Central memory CD4-positive, alpha-beta T cell (primary cell): ENCODE data around the gene TTC31.
A peak's percentile ranks its signal among the peaks of the same experiment; 100 is the strongest.
"Not testable (repeated sequence)": the region's sequence is repeated elsewhere in the genome, so short reads cannot be mapped to it uniquely, and the experiment has no call there.

Experiments
- DNase-seq: peaks from one replicate; pipeline ENCODE4 v3.0.0; 2022
- total RNA-seq, 3 experiments: gene quantifications; one replicate each; lab custom pipeline; 2026; lab: John Stamatoyannopoulos, UW

The TTC31 gene
- 21.4 to 41.1 (median 33.9) reads per million in 3 experiments for total RNA-seq

DNA sequence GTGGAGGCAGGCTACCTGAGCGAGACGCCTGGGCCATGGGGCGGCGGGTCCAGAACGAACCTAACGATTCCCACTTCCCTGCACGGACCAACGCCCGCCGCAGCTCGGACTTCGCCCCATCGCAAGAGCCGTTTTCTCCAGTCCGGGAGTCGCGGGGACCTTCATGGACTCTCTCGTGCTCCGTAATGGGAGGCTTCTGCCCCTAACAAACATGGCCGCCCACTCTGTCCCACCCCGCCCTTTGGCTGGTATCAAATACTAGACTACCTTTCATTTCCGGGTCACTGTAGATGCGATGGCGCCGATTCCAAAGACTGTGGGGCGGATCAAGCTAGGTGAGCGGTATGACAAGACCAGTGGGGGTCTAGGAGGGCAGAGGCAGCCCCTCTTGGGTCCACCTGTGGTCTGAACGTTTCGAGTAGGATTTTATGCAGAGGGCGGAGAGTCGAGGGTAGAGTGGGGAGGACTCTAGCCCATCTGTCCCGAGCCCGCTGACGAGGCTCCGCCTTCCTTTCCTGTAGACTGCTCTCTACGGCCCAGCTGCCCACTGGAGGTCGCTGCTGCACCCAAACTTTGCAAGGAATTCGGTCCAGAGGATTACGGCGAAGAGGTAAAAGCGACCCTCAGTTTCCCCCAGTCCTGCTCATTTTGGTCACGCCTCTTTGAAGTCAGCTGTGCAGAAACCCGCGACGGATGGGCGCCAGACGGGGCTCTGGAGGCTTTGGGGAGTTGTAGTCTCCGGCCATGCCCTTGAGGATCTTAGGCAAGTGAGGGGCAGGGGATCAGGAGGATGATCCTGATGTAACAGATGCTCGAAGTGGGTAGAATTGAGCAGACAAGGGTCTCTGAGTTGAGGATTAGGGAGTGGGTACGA is at the start of gene TTC31, which contains the start of gene CCDC142:
TSS of gene TTC31 (plus strand) at position 281 of the 874 bp plus-strand sequence. CDS start at position 296, 15 bp downstream.
TSS of gene CCDC142 (minus strand) at position 198 of the 874 bp plus-strand sequence. CDS start at position 37, 161 bp downstream.
- DNase-seq, result peak; percentile 94

DNA sequence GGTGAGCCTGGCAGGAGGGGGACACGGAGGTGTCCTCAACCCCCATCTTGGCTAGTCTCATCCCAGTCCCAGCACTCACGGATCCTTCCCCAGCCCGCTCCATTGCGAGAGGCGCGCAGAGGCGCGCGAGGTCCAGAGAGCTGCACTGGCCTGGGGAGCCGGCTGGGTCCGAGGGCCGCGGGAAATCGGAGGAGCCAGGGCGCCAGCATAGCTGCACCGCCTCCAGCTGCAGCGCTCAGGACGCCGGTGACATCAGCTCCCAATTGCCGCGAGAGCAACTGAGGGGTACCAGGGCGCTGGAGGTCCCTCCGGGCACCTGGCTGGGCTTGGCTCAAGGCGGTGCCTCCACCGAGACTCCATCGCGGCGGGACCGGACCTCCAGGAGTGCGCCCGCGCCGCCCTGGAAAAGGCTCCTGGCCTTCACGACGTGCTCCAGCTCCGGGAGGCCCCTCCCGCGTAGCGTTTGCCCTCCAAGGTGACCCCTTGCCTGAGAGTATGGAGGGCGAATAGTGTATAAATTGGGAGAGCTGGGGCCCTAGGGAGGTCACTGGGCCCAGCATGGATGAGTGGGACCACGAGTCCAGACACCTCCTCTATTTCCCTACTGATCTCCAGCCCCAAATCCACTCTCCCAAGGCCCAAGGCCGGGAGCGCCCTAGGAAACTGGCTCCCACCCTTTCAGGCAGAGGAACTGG is 46.6 kb upstream of the TTC31 start:
- no peak for DNase-seq

- no peak for DNase-seq
Observed at GRCh38 chr2:74436848-74437695, 45.8 kb upstream of the TTC31 start.

GRCh38 chr2:74438248-74438647 is 44.6 kb upstream of the TTC31 start:
- no peak for DNase-seq

DNA sequence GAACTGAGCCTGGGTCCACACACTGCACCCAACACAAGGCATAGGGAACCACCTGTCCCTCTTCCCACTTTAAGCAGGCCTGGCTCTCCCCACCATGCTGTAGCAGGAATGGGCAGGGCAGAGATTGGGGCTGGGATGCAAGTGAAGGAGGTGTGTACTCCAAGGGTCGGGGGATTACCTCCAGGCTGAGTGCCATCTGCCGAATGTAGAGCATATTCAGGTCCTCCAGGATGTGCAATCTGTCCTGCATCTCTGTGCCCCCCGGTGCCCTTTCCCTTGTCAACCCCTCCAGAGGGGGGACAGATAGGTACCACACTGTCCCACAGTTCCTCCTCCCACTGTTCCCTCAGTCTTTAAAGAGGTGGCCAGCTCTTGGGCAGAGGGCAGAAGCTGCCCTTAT is 43.5 kb upstream of the TTC31 start:
- DNase-seq, result no peak

GRCh38 chr2:74439803-74440377 is 43.0 kb upstream of the TTC31 start:
- no peak for DNase-seq

GRCh38 chr2:74440378-74441169 is 42.3 kb upstream of the TTC31 start:
- peak; percentile 19 for DNase-seq

DNA sequence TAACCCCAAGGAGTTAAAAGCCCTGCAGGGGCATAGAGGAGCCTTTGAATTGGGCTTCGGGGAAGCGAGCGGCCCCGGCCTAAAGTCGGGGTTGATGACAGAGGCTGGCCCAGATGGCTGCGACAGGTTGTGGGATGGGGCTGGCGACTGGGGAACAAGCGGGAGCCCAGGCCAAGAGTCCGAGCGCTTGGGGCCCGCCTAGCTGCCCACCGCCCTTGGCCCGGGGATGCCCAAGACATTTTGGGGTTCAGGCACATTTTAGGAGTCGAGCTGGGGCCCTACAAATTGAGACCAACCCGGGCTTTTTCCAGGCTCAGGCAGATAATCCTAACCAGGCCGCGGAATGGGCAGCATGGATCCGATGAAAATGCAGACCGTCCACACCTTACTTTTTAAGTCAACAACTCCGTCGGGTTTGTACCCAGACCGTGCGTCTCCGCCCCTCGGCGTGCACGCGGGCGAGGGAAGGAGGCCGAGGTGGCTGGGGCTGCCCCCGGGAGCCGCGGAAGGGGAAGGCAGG is 41.7 kb upstream of the TTC31 start:
- DNase-seq, result no peak

GRCh38 chr2:74441690-74442482 is 41.0 kb upstream of the TTC31 start, which contains the start of gene RTKN:
TSS of gene RTKN (minus strand) at chr2:74441937. CDS start at chr2:74441816, 121 bp downstream.
- DNase-seq, result no peak

- DNase-seq, result not testable (repeated sequence)
Observed at GRCh38 chr2:74442483-74443297, 40.2 kb upstream of the TTC31 start.

- DNase-seq, result no peak
Observed at GRCh38 chr2:74444498-74445318, 38.2 kb upstream of the TTC31 start.

- no peak for DNase-seq
Observed at GRCh38 chr2:74447230-74447999, 35.5 kb upstream of the TTC31 start.

GRCh38 chr2:74448771-74449170 is 34.1 kb upstream of the TTC31 start:
- DNase-seq, result no peak

DNA sequence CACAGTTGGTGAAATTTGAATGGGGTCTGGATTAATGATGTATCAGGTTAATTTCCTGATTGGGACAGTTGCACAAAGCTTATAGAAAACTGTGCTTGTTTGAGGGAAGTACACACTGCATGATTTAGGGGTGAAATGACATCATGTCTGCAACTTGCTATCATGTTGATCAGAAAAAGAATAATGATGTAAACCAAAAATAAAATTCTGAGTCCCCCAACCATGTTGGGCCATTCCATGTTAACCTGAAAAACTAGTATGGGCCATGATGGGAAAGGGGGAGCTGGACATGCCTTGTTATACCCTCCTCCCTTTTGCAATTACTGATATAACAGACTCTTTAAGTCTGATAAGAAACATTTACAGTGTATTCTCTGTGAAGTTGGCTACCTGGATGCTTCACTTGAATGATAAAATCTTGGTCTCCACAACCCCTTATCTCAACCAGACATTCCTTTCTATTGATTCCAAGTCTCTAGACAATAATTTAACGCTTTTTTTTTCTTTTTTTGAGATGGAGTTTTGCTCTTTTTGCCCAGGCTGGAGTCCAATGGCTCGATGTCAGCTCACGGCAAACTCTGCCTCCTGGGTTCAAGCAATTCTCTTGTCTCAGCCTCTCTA is 32.2 kb upstream of the TTC31 start:
- no peak for DNase-seq

GRCh38 chr2:74454654-74455511 is 28.0 kb upstream of the TTC31 start, which contains the start of gene INO80B:
TSS of gene INO80B (plus strand) at chr2:74455087. CDS start at chr2:74455117, 30 bp downstream.
- DNase-seq, result peak; percentile 97

GRCh38 chr2:74457129-74457548 is 25.7 kb upstream of the TTC31 start:
- no peak for DNase-seq
